ENCODE data around the gene LRRC8E.
"Not testable (repeated sequence)": the region's sequence is repeated elsewhere in the genome, so short reads cannot be mapped to it uniquely, and the experiment has no call there.

The LRRC8E gene

DNA sequence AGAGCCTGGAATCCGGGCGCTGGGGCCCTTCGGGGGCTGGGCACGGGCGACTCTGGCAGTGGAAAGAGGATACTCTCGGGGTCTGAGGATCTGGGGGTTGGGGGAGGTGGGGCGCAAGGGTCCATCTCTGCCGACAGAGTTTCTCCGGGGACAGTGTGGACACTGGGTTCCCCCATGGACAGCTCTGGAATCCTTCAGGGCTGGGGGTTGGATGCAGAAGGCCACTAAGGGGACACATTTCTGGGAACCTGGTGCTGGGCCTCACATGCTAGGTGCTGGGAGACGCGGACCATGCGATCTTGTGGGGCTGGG is 28.6 kb downstream of the LRRC8E start:
- DNase-seq (ENCODE audit: extremely low read depth, low read depth): no peak
- TF ChIP-seq, protein P1, sequence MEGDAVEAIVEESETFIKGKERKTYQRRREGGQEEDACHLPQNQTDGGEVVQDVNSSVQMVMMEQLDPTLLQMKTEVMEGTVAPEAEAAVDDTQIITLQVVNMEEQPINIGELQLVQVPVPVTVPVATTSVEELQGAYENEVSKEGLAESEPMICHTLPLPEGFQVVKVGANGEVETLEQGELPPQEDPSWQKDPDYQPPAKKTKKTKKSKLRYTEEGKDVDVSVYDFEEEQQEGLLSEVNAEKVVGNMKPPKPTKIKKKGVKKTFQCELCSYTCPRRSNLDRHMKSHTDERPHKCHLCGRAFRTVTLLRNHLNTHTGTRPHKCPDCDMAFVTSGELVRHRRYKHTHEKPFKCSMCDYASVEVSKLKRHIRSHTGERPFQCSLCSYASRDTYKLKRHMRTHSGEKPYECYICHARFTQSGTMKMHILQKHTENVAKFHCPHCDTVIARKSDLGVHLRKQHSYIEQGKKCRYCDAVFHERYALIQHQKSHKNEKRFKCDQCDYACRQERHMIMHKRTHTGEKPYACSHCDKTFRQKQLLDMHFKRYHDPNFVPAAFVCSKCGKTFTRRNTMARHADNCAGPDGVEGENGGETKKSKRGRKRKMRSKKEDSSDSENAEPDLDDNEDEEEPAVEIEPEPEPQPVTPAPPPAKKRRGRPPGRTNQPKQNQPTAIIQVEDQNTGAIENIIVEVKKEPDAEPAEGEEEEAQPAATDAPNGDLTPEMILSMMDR (IDR thresholded peaks at IDR 0.05; ENCODE audit: low read depth, low read length): no peak; the same call in 1 of the 2 replicates

GRCh38 chr19:7917267-7918061 is 29.2 kb downstream of the LRRC8E start:
- DNase-seq (ENCODE audit: extremely low read depth, low read depth): no peak
- TF ChIP-seq, protein P1 (IDR thresholded peaks at IDR 0.05; ENCODE audit: low read depth, low read length): peak; percentile 58

GRCh38 chr19:7918062-7918614 is 29.8 kb downstream of the LRRC8E start:
- DNase-seq (ENCODE audit: extremely low read depth, low read depth): not testable (repeated sequence)

GRCh38 chr19:7918615-7919421 is 30.5 kb downstream of the LRRC8E start:
- no peak for DNase-seq (ENCODE audit: extremely low read depth, low read depth)
- TF ChIP-seq, protein P1 (IDR thresholded peaks at IDR 0.05; ENCODE audit: low read depth, low read length): no peak

DNA sequence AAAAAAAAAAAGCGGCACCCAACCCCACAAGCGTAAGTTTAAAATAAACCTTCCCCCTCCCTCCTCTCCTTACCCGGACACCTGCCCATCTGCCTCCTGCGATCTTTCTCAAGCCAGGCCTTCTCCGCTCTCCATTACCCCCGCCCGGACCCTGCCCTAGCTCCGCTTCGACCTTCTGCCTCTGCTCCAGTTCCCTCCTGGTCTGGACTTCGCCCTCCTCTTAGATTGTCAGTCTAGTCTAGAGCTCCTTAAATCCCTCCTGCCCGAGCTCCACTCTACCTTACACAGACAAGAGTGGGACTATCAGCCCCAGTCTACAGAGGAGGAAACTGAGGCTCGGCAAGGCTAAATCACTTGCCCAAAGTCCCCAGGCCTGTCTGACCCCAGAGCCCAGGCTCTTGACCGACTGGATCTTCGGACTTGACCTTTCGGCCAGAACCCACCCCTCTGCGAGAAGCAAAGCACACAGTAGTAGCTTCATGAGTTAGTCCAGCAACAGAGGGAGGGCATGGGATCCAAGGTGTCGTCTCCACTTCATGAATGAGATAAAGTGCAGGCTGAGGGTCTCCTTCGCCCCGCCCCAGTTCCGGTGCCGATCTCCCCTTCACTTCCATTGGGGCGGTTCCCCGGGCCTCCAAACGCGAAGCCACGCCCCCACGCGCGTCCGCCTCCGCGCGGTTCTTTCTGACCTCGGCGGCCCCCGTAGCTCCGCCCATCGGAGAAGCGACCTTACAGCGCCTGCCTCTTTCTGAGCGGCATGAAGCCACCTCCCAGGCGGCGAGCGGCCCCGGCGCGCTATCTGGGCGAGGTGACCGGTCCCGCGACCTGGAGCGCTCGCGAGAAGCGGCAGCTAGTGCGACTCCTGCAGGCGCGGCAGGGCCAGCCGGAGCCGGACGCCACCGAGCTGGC is 31.6 kb downstream of the LRRC8E start, which contains the start of gene SNAPC2:
Gene SNAPC2, plus strand, starts transcription at position 729 of the 909 bp plus-strand sequence. Its CDS starts 29 bp downstream, at position 758.
- TF ChIP-seq, protein P1 (IDR thresholded peaks at IDR 0.05; ENCODE audit: low read depth, low read length): no peak
- DNase-seq (ENCODE audit: extremely low read depth, low read depth): peak; percentile 87

GRCh38 chr19:7920519-7921301 is 32.4 kb downstream of the LRRC8E start:
- DNase-seq (ENCODE audit: extremely low read depth, low read depth): peak; percentile 97
- TF ChIP-seq, protein P1 (IDR thresholded peaks at IDR 0.05; ENCODE audit: low read depth, low read length): no peak

All from AG09319 (cell line).